NCI-H2196 (cell line): ENCODE results near the gene STIM2.
"Not testable (repeated sequence)": the region's sequence is repeated elsewhere in the genome, so short reads cannot be mapped to it uniquely, and the experiment has no call there.

Experiments used
- DNase-seq: peaks from one replicate; lab custom pipeline; 2025; ENCODE audit not compliant: unreplicated experiment; lab: John Stamatoyannopoulos, UW

STIM2 gene

GRCh38 chr4:26866781-26867180 is 6.1 kb downstream of the STIM2 start:
- no peak for DNase-seq

- no peak for DNase-seq
Measured at GRCh38 chr4:26867914-26868684, 7.5 kb downstream of the STIM2 start.

- DNase-seq = no peak
Measured at GRCh38 chr4:26870576-26871262, 10.1 kb downstream of the STIM2 start.

GRCh38 chr4:26871611-26872010 is 11.0 kb downstream of the STIM2 start:
- DNase-seq = no peak

- no peak for DNase-seq
Measured at GRCh38 chr4:26873391-26874026, 12.9 kb downstream of the STIM2 start.

- DNase-seq = no peak
Measured at GRCh38 chr4:26874110-26874509, 13.5 kb downstream of the STIM2 start.

- no peak for DNase-seq
Measured at GRCh38 chr4:26877406-26877805, 16.8 kb downstream of the STIM2 start.

- no peak for DNase-seq
Measured at GRCh38 chr4:26877961-26878360, 17.3 kb downstream of the STIM2 start.

GRCh38 chr4:26878794-26879391 is 18.3 kb downstream of the STIM2 start:
- no peak for DNase-seq

GRCh38 chr4:26879805-26880204 is 19.2 kb downstream of the STIM2 start:
- no peak for DNase-seq

- DNase-seq = no peak
Measured at GRCh38 chr4:26884026-26884425, 23.4 kb downstream of the STIM2 start.

GRCh38 chr4:26884486-26884988 is 23.9 kb downstream of the STIM2 start:
- no peak for DNase-seq

GRCh38 chr4:26885912-26886274 is 25.3 kb downstream of the STIM2 start:
- no peak for DNase-seq

GRCh38 chr4:26887143-26887542 is 26.5 kb downstream of the STIM2 start:
- no peak for DNase-seq

GRCh38 chr4:26887809-26888208 is 27.2 kb downstream of the STIM2 start:
- no peak for DNase-seq

- DNase-seq = no peak
Measured at GRCh38 chr4:26889356-26889755, 28.7 kb downstream of the STIM2 start.

- DNase-seq = no peak
Measured at GRCh38 chr4:26891054-26891453, 30.4 kb downstream of the STIM2 start.

GRCh38 chr4:26891867-26892266 is 31.2 kb downstream of the STIM2 start:
- DNase-seq = no peak

- DNase-seq = no peak
Measured at GRCh38 chr4:26892480-26893150, 32.0 kb downstream of the STIM2 start.

- DNase-seq = no peak
Measured at GRCh38 chr4:26893491-26893890, 32.9 kb downstream of the STIM2 start.

GRCh38 chr4:26894881-26895280 is 34.2 kb downstream of the STIM2 start:
- not testable (repeated sequence) for DNase-seq
